ENCODE results near the gene FOXB2. TPM values are rescaled to one million over a fixed set of nuclear protein-coding genes. Genes with fewer than 3 reads are reported as not detected.

FOXB2 gene
- total RNA-seq, 1 donor from 2014 or later = not detected

DNA sequence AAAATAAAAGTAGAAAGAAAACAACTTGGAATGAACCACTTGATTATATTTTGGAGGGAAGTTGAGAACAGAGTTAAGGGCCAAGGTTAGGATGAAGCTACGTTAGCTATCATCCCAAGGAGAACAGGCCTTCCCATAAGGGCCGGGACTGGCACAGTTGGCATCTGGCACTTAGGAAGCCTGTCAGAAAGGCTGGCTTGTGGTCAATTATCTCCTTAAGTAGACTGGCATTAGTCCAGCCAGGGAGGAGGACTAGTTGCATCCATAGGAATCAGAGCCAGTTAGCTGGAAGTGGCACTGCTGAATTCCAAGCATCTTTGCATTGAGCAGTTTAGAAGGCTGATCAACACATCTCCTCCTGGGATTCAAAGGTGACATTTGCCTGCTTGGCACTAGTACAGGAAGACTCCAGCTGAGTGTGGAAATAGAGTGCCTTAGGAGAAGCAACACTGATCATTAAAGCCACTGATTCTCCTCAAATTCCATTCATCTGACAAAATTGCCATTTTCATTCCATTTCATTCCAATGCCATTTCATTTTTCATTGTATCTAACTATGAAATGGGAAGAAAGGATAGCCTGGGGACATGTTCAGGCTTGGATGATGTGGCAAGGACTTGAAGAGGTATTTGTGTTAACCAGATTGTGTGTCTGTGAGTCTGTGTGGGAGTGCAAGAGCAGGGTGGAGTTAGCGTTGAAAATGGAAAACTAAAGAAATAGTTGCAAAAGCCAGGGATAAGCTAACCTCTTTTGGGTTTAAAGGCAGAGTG lies 5.5 kb downstream of the FOXB2 start:
- no peak for TF ChIP-seq EZH2 (IDR thresholded peaks at IDR 0.05)
- TF ChIP-seq, protein P1, sequence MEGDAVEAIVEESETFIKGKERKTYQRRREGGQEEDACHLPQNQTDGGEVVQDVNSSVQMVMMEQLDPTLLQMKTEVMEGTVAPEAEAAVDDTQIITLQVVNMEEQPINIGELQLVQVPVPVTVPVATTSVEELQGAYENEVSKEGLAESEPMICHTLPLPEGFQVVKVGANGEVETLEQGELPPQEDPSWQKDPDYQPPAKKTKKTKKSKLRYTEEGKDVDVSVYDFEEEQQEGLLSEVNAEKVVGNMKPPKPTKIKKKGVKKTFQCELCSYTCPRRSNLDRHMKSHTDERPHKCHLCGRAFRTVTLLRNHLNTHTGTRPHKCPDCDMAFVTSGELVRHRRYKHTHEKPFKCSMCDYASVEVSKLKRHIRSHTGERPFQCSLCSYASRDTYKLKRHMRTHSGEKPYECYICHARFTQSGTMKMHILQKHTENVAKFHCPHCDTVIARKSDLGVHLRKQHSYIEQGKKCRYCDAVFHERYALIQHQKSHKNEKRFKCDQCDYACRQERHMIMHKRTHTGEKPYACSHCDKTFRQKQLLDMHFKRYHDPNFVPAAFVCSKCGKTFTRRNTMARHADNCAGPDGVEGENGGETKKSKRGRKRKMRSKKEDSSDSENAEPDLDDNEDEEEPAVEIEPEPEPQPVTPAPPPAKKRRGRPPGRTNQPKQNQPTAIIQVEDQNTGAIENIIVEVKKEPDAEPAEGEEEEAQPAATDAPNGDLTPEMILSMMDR (IDR thresholded peaks at IDR 0.05) = no peak
- TF ChIP-seq EZH2phosphoT487 (IDR thresholded peaks at IDR 0.05) = no peak

DNA sequence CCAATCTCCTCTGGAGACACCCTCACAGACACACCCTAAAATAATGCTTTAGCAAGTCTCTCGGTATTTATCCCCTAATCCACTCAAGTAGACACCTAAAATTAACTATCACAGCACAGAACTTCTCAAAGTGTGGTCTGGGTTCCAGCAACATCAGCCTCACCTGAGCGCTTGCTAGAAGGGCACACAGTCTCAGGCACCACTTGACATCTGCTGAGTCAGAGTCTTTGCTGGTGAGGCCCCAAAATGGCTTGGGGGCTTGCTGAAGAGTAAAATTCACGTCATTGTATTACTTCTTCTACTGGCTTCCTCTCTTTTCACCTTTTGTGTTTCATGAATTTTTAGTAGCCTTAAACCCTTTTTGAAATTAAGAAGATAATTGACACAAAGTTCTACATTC lies 9.0 kb downstream of the FOXB2 start:
- H4K20me1 ChIP-seq (ENCODE audit: low read depth) = no peaks in the 10 kb centered on the region
- H3K9me3 Mint-ChIP-seq = no peaks in the 10 kb centered on the region
- DNase-seq (ENCODE audit: low spot score) = no peak
- TF ChIP-seq EZH2phosphoT487 (IDR thresholded peaks at IDR 0.05) = no peak
- no peak for TF ChIP-seq EZH2 (IDR thresholded peaks at IDR 0.05)
- TF ChIP-seq, protein P1 (IDR thresholded peaks at IDR 0.05) = no peak
- H3K4me1 ChIP-seq = peaks cover 14% of the 10 kb centered on the region
- no peak overlapping the region for H3K27ac ChIP-seq
- H3K27me3 Mint-ChIP-seq (ENCODE audit: insufficient read depth, low read depth) = peaks cover 22% of the 10 kb centered on the region
- no peak overlapping the region for H2AFZ ChIP-seq (replicated peaks)
- no peaks in the 10 kb centered on the region for H3K79me2 ChIP-seq (ENCODE audit: low read depth)
- H3F3A ChIP-seq (ENCODE audit: low read depth) = peaks cover 3% of the 10 kb centered on the region
- H3K4me3 ChIP-seq = no peak overlapping the region
- H3K9ac ChIP-seq = no peak overlapping the region
- no peaks in the 10 kb centered on the region for H3K36me3 ChIP-seq
- H3K27ac Mint-ChIP-seq = no peak overlapping the region
- H3K4me1 Mint-ChIP-seq = peaks cover 5% of the 10 kb centered on the region
- H3K4me2 ChIP-seq = no peak overlapping the region
- no peaks in the 10 kb centered on the region for H3K9me3 ChIP-seq (ENCODE audit: low read depth)
- no peak overlapping the region for H3K4me3 Mint-ChIP-seq
- H3K36me3 Mint-ChIP-seq = no peaks in the 10 kb centered on the region
- peaks cover 38% of the 10 kb centered on the region for H3K27me3 ChIP-seq

More for the DNA sequence above, 5.5 kb downstream of the FOXB2 start:
- no peak overlapping the region for H3K27ac ChIP-seq
- no peak overlapping the region for H3K4me2 ChIP-seq
- H3K4me1 Mint-ChIP-seq = peaks cover 19% of the 10 kb centered on the region
- H4K20me1 ChIP-seq (ENCODE audit: low read depth) = peaks cover 25% of the 10 kb centered on the region
- H3K79me2 ChIP-seq (ENCODE audit: low read depth) = no peaks in the 10 kb centered on the region
- no peak overlapping the region for H3K27ac Mint-ChIP-seq
- no peak for DNase-seq (ENCODE audit: low spot score)
- no peak overlapping the region for H3K9ac ChIP-seq
- no peaks in the 10 kb centered on the region for H3K9me3 ChIP-seq (ENCODE audit: low read depth)
- H3K36me3 ChIP-seq = no peaks in the 10 kb centered on the region
- H3K27me3 ChIP-seq = peaks cover 70% of the 10 kb centered on the region
- peaks cover 47% of the 10 kb centered on the region for H3K27me3 Mint-ChIP-seq (ENCODE audit: insufficient read depth, low read depth)
- peaks cover 24% of the 10 kb centered on the region for H3F3A ChIP-seq (ENCODE audit: low read depth)
- no peak overlapping the region for H3K4me3 Mint-ChIP-seq
- no peak overlapping the region for H2AFZ ChIP-seq (replicated peaks)
- H3K9me3 Mint-ChIP-seq = no peaks in the 10 kb centered on the region
- H3K4me1 ChIP-seq = peaks cover 29% of the 10 kb centered on the region
- no peaks in the 10 kb centered on the region for H3K36me3 Mint-ChIP-seq
- no peak overlapping the region for H3K4me3 ChIP-seq

DNA sequence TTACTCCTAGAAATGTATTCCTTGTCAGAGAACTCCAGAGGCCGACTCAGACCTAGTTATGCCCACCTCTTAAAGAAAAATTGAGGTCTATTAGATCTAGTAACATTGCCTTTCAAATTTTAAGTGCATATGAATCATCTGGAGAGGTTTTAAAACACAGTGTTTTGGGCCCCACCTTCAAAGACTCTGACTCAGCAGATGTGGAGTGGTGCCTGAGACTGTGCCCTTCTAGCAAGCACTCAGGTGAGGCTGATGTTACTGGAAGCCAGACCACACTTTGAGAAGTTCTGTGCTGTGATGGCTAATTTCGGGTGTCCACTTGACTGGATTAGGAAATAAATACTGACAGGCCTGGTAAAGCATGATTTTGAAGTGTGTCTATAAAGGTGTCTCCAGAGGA lies 10.6 kb downstream of the FOXB2 start:
- H3K36me3 ChIP-seq = no peaks in the 10 kb centered on the region
- no peak overlapping the region for H3K27ac ChIP-seq
- H3K4me1 ChIP-seq = peaks cover 14% of the 10 kb centered on the region
- DNase-seq (ENCODE audit: low spot score) = no peak
- TF ChIP-seq EZH2phosphoT487 (IDR thresholded peaks at IDR 0.05) = no peak
- TF ChIP-seq, protein P1 (IDR thresholded peaks at IDR 0.05) = no peak
- no peak for TF ChIP-seq EZH2 (IDR thresholded peaks at IDR 0.05)
- H3K4me2 ChIP-seq = no peak overlapping the region
- no peaks in the 10 kb centered on the region for H4K20me1 ChIP-seq (ENCODE audit: low read depth)
- H3K36me3 Mint-ChIP-seq = no peaks in the 10 kb centered on the region
- H3K79me2 ChIP-seq (ENCODE audit: low read depth) = no peaks in the 10 kb centered on the region
- no peak overlapping the region for H3K27ac Mint-ChIP-seq
- no peak overlapping the region for H3K4me3 ChIP-seq
- H3K27me3 ChIP-seq = peaks cover 26% of the 10 kb centered on the region
- no peak overlapping the region for H3K9ac ChIP-seq
- H3K4me3 Mint-ChIP-seq = no peak overlapping the region
- no peaks in the 10 kb centered on the region for H3F3A ChIP-seq (ENCODE audit: low read depth)
- H3K9me3 ChIP-seq (ENCODE audit: low read depth) = no peaks in the 10 kb centered on the region
- peaks cover 8% of the 10 kb centered on the region for H3K27me3 Mint-ChIP-seq (ENCODE audit: insufficient read depth, low read depth)
- H3K4me1 Mint-ChIP-seq = peaks cover 5% of the 10 kb centered on the region
- no peaks in the 10 kb centered on the region for H3K9me3 Mint-ChIP-seq
- H2AFZ ChIP-seq (replicated peaks) = no peak overlapping the region
